Motor neuron (in vitro differentiated cells): Measurements from ENCODE around the gene ORAI2. TPM values are rescaled to one million over a fixed set of nuclear protein-coding genes. Genes with fewer than 3 reads are reported as not detected.
"Not testable (repeated sequence)": the region's sequence is repeated elsewhere in the genome, so short reads cannot be mapped to it uniquely, and the experiment has no call there.

ENCODE experiments used
- ATAC-seq, 8 experiments: fragments of 200-7000 bp; cut with Tn5 transposase; replicated peaks in 6 of 8; 2 replicates each; pipeline ENCODE4 v1.8.0; 2021; ENCODE audit warnings: mild to moderate bottlenecking in 8 of 8, moderate library complexity in 8 of 8
- H3K27ac ChIP-seq, 2 donors: fragments of 250-450 bp; sonication (Bioruptor Pico); 2 replicates each; pipeline ENCODE4 v1.9.0; 2021; ENCODE audit warnings: antibody characterized with exemption in 2 of 2, mild to moderate bottlenecking in 2 of 2, moderate library complexity in 1 of 2
- H3K4me1 ChIP-seq, 2 donors: fragments of 250-450 bp; sonication (Bioruptor Pico); replicated peaks in 1 of 2; 2 replicates each; pipeline ENCODE4 v1.6.1; 2021; ENCODE audit warnings: antibody characterized with exemption in 2 of 2, mild to moderate bottlenecking in 2 of 2, moderate library complexity in 1 of 2
- H3K4me3 ChIP-seq, 5 donors: fragments of 250-450 bp; sonication (Bioruptor Pico); 2 replicates each; pipeline ENCODE4 v1.9.0; 2021; ENCODE audit warnings: antibody characterized with exemption in 5 of 5, mild to moderate bottlenecking in 5 of 5, moderate library complexity in 4 of 5
- WGBS, 10 experiments: fragments of 450-650 bp; shearing (Covaris generic); methylation state at CpG; one replicate each; pipeline ENCODE4 v1.0.0; 2022; 5-methylcytosine and 5-hydroxymethylcytosine counted together
- in situ Hi-C, 9 experiments: fragments of 400-800 bp; cut with MboI; loops; one replicate each; pipeline ENCODE4 v1.15.0; 2021; ENCODE audit warnings: low sequenced_read_pairs in 9 of 9, low pct_unique_long_range_greater_than_20kb in 2 of 9; ENCODE audit not compliant: unreplicated experiment in 9 of 9
- total RNA-seq, 8 experiments: library from RNA; unstranded; fragments of 300-600 nt; gene quantifications; 2 replicates each; pipeline versions ENCODE4 v1.2.3 to v1.2.4, GENCODE V29; 2022

ORAI2 gene
- total RNA-seq, 8 experiments from 2014 or later, result 5.4 to 45.0 (median 21.4) TPM

DNA sequence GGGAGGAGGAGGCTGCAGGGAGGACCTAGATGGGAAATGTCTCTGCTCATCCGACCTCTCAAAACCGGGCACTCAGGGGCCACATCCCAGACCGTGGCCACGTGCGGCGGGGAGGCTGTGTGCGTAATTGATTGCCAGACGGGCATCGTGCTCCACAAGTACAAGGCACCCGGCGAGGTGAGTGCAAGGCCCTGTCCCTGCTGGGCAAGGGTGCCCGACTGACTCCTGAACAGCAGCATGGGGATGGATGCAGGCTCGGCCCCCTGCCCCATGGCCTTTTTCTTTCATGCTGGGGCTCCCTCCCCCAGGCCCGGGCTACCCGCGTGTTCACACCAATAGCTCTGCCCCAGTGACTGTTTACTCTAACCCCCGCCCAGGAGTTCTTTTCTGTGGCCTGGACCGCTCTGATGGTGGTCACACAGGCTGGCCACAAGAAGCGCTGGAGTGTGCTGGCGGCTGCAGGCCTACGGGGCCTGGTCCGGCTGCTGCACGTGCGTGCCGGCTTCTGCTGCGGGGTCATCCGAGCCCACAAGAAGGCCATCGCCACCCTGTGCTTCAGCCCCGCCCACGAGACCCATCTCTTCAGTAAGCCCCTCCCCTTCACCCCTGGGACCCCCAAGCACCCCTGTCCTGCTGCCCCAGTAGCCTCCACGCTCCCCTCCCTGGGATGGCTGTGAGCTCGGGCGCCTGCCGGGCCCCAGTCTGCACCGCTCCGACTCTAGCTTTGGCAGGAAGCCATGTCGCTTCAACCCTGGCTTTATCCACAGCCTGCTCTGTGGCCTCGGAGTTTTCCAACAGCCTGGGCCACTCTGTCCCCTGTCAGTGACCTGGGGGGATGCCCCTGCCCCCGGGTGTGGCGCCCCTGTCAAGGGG, 35.3 kb downstream of the ORAI2 start:
- no peak overlapping the region for H3K4me3 ChIP-seq
- in situ Hi-C loops, result no loop called here
- ATAC-seq, result no peak
- peaks cover 2 to 8% of the 10 kb centered on the region in 2 donors for H3K4me1 ChIP-seq
- H3K27ac ChIP-seq, result no peak overlapping the region
- WGBS, 10 experiments, result 80% methylated on average over 3 of the region's 40 CpGs; no CpG with 5 or more reads in 9 of the 10 experiments

DNA sequence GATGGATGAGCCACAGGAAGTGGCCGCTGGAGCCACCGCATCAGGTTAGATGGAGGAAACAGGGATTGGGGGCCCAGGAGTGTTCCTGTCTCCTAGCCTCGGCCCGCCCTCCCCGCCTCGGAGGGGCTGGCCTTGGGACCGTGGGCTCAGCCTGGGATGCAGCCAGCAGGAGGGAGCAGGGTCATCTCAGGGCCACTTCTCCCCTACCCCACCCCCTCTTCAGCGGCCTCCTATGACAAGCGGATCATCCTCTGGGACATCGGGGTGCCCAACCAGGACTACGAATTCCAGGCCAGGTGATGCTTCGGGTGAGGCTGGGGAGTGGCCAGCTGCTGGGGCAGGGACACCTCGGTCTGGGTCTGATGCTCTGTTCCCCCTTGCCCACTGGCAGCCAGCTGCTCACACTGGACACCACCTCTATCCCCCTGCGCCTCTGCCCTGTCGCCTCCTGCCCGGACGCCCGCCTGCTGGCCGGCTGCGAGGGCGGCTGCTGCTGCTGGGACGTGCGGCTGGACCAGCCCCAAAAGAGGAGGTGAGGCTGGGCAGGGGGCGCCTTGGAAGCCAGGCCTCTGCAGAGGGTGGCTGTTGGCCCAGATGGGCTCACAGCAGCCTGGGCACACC, 36.1 kb downstream of the ORAI2 start:
- in situ Hi-C loops, result no loop called here
- no peak for ATAC-seq
- WGBS, 10 experiments, result 93 to 100% methylated on average over 1 to 3 of the region's 24 CpGs; no CpG with 5 or more reads in 8 of the 10 experiments
- peaks cover 0 to 5% of the 10 kb centered on the region in 2 donors for H3K4me1 ChIP-seq
- H3K4me3 ChIP-seq, result no peak overlapping the region
- no peak overlapping the region for H3K27ac ChIP-seq

DNA sequence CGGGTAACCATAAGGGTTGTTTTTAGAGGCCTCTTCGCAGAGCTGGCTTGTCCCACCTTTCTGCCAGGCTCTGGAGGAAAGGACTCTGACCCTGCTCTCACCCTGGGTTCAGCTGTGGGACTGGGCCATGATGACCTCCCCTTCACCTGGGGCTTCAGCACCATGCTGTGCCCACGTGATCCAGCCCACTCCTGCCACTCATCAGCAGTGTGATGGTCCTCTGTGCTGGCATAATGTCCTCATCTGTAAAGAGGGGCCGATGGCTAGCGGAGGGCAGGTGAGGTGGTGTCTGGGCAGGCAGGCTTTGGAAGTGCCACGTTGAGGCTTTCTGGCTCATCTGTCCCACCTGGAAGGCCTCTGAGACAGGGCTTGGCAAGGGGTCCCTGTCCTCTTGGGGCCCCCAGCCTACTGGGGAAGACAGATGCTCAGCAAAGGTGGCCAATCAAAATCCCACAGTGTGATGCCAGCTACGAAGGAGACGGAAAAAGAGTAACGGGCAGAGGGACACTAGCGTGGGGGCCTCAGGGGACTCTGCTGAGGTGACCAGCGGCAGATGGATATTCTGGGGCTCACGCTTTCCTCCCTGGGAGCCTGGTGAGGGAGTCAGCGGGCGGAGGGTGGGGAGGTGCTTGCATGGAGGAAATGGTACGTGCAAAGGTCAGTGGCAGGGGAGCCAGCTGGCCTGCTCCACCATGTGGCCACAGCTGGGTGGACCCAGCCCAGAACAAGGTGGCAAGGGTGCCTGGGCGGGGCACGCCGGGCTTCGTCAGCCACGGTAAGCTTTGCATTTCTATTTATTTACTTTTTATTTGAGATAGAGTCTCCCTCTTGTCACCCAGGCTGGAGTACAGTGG, 36.8 kb downstream of the ORAI2 start:
- in situ Hi-C loops, result no loop called here
- peak in 2 of 8 experiments; percentile 8 to 58 for ATAC-seq
- Histone ChIP-seq H3K4me3 (no peak overlapping the region), H3K4me1 (peaks cover 0 to 5% of the 10 kb centered on the region in 2 donors), H3K27ac (no peak overlapping the region)
- WGBS, 10 experiments, result 20 to 100% (median 76%) methylated on average over 1 to 11 of the region's 20 CpGs; no CpG with 5 or more reads in 4 of the 10 experiments

DNA sequence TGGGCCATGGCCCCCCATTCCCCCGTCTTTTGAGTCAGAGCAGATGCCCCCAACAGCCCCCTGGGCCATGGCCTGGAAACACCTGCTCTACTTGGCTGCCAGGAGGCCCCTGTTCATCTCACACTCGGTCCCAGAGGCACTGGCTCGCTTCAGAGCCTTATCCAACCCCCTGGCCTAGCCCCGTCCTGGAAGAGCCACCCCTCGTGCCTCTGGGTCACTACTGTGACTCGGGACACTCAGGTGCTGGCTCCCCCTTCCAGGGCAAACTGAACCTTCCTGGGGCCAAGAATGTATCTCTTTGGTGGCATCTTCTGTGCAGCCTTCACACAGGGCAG, 38.4 kb downstream of the ORAI2 start:
- Histone ChIP-seq H3K4me1 (no peaks in the 10 kb centered on the region), H3K4me3 (no peak overlapping the region), H3K27ac (no peak overlapping the region)
- no peak for ATAC-seq
- 80% methylated on average over 1 of the region's 6 CpGs; no CpG with 5 or more reads in 9 of the 10 experiments for WGBS, 10 experiments
- in situ Hi-C loops, result no loop called here

DNA sequence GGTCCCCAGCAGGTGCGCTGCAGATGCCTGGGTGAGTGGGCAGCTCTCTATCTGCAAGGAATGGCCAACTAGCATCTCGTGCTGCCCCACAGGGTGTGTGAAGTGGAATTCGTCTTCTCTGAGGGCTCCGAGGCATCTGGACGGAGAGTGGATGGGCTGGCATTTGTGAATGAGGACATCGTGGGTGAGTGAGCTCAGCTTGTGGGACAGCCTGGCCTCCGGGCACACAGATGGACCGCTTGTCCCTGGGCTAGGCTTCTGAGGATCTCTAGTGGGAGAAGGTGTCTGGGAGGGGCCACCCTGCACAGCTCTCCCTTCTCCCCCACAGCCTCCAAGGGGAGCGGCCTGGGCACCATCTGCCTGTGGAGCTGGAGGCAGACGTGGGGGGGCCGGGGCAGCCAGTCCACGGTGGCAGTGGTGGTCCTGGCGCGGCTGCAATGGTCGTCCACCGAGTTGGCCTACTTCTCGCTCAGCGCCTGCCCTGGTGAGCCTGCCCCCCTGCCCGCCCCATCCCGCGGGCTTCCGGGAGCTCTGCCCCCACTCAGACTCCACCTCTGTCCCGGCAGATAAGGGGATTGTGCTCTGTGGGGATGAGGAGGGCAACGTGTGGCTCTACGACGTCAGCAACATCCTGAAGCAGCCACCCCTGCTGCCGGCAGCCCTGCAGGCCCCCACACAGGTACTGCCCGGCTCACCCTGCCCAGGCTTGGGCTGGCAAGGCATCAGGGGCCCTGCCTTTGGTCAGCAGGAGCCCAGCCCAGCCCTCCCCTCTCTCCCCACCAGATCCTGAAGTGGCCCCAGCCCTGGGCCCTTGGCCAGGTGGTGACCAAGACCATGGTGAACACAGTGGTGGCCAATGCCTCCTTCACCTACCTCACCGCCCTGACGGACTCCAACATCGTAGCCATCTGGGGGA, 39.0 kb downstream of the ORAI2 start:
- Histone ChIP-seq H3K27ac (no peak overlapping the region), H3K4me3 (no peak overlapping the region), H3K4me1 (no peaks in the 10 kb centered on the region)
- 30 to 100% (median 100%) methylated on average over 1 to 4 of the region's 31 CpGs; no CpG with 5 or more reads in 4 of the 10 experiments for WGBS, 10 experiments
- in situ Hi-C loops, result no loop called here
- peak in 4 of 8 experiments; percentile 7 to 17 (median 13) for ATAC-seq

DNA sequence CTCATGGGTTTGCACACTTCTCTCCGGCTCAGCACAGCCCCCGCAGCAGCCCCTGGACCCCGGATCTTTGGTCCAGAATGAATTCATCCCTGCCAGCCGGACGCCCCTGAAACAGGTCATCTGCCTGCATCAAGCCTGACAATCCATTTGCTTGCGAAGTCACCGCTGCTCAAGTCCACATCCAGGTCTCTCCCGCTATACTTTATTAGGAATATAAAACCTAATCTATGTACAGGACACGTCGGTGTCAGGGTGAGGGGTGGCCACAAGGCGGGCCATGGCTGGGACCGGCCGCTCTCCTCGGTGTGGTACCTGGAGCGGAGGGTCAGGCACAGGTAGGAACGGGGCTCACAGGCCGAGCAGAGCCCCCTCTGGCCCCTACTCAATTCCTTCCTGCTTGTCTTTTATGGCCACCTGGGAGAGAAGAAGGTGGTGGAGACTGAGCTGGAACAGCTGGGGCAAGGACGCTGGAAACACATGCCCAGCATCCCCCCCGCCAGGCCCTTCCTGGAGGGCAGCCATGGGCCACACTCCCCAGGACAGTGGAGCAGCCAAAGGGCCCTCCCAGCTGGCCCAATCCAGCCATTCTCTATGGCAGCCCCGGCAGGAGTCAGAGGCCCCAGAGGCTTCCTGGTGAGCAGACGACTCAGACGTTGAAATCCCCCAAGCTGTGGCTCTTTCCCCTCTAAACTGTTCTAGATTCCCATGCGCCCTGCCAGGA, 40.1 kb downstream of the ORAI2 start:
- in situ Hi-C loops, result no loop called here
- WGBS, 10 experiments, result 82 to 96% (median 93%) methylated on average over 3 to 6 of the region's 23 CpGs; no CpG with 5 or more reads in 5 of the 10 experiments
- no peak overlapping the region for H3K4me3 ChIP-seq
- ATAC-seq, result peak in 3 of 8 experiments; percentile 13 to 17 (median 15)
- H3K4me1 ChIP-seq, result no peaks in the 10 kb centered on the region
- no peak overlapping the region for H3K27ac ChIP-seq

DNA sequence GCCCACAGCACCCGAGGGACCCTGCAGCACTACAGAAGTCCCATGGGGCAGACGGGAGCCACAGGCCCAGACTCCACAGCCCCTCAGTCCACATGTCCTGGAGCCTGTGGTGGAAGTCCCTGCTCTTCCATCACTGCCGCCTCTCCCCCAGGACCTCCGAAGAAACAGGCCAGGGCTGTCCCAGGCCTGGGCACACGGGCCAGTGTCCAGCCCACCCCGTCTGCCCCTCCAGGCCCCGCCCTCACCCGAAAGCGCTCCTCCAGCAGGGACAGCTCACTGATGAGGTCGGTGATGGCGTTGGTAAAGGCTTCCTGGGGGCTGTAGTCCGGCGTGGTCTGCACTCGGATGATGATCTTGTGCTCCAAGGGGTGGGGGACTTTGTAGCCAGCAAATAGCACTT, 40.7 kb downstream of the ORAI2 start:
- H3K27ac ChIP-seq, ATAC-seq, H3K4me3 ChIP-seq, H3K4me1 ChIP-seq, in situ Hi-C loops: not testable (repeated sequence)
- WGBS, 10 experiments, result no CpG with 5 or more reads among the region's 14 CpGs

DNA sequence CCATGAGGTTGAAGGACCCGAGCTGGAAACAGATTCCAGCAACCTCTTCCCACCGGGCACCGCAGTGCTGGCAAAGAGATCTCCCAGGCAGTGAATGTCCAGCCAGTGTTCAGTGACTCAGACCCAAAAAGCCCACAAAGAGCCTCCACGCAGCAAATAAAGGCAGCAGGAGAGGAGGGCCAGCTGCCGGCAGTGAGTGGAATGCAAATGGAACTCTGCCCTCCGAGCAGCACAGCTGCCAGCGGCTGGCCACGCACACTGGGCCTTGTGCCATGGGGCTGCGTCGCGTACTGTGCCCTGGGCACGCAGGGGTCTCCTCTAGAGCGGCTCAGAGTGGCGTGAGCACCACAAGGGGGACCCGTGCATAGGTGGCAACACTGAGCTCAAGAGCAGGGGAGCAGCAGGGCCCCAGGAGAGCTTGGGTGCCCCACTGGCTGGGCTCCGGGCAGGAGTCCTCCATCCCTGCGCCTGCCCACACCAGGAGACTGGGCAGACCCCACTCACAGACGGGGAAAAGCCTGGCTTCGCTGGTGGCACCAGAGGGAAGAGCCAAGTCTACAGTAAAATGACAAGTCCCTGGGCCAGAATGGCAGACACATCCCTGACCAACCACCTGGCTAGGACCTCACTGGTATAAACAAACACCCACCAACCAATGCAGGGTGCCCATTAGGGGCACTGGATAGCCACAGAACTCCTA, 41.5 kb downstream of the ORAI2 start:
- ATAC-seq, H3K4me1 ChIP-seq, in situ Hi-C loops, H3K4me3 ChIP-seq, H3K27ac ChIP-seq: not testable (repeated sequence)
- no CpG with 5 or more reads among the region's 19 CpGs for WGBS, 10 experiments

DNA sequence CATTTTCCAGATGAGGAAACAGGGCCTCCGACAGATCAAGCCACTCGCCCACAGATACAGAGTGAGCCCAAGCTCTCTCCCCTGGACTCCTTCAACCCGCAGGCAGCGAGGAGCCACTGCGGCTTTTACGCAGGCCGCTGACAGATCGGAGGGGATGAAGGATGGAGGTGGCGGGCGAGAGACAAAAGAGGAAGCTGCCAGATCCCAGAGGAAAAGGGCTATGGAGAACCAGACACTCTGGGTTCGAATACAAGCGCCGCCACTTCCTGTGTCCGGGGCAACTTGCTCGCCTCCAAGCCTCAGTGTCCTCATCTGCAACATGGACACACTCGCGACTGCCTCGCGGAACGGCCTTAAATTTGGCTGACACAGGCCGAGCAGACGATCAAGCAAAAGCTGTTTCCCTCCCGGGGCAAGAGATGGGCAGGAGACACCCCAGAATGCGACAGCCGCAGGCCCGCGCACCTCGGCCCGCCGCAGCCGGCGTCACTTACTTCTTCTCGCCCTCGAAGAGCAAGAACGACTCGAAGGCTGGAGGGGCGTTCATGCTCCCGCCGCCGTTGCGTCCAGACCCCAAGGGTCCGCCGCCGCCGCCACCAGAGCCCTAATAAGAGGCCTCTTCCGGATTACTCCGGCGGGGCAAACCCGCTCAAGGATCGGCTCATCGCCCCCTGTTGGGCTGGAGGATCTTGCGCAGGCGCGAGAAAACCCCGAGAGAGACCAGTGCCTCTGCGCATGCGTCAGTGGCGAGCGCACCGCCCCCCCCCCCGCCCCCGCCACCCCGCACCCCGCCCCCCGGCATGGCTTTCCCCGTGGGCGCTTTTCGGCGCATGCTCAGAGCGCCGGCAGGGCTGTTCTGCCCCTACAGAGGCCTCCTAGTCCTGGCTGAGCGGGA, 45.2 kb downstream of the ORAI2 start, which contains the start of gene POLR2J:
TSS of gene POLR2J (minus strand) at position 609 of the 895 bp plus-strand sequence. CDS start at position 547, 62 bp downstream.
- peak within 1 kb of the TSS in 1 of 2 donors; percentile 81 for H3K27ac ChIP-seq
- in situ Hi-C loops, H3K4me1 ChIP-seq: not testable (repeated sequence)
- H3K4me3 ChIP-seq, result peak within 1 kb of the TSS; percentile 34 to 73 (median 65)
- WGBS, 10 experiments, result no CpG with 5 or more reads among the region's 72 CpGs
- peak; percentile 88 to 95 (median 92) for ATAC-seq

DNA sequence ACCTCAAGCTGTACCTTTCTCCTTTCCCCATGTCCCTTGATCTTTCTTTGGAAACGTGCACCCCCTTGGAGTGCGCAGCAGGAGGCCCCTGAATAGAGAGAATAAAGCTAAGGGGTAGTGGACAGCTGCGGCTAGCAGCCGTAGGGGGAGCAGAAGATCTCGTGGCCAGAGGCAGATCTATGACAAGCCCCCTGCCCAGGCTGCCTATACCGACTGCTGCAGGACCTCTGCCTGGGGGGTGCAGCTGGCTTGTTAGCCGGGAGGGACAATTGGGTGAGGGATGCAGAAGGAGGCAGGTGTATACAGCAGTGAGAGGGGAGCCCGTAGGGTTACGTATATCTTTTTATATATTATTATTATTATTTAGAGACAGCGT, 45.8 kb downstream of the ORAI2 start:
- H3K27ac ChIP-seq, H3K4me1 ChIP-seq, H3K4me3 ChIP-seq, in situ Hi-C loops: not testable (repeated sequence)
- peak in 6 of 8 experiments; percentile 40 to 67 (median 58) for ATAC-seq
- WGBS, 10 experiments, result no CpG with 5 or more reads among the region's 10 CpGs
